Myocyte (in vitro differentiated cells): ENCODE measurements around the gene EPB41L3. TPM values are rescaled to one million over a fixed set of nuclear protein-coding genes. Genes with fewer than 3 reads are reported as not detected.

Source experiments
- DNase-seq: peaks from one replicate; pipeline ENCODE4 v3.0.0-alpha.2; 2012; ENCODE audit warnings: low read depth
- total RNA-seq: library from RNA; depleted of rRNA; stranded (reverse); fragments of >200 nt; gene quantifications from 2 replicates; pipeline ENCODE4 v1.2.3, GENCODE V29; 2014

Gene EPB41L3
- total RNA-seq, 1 donor from 2014 or later, result not detected

DNA sequence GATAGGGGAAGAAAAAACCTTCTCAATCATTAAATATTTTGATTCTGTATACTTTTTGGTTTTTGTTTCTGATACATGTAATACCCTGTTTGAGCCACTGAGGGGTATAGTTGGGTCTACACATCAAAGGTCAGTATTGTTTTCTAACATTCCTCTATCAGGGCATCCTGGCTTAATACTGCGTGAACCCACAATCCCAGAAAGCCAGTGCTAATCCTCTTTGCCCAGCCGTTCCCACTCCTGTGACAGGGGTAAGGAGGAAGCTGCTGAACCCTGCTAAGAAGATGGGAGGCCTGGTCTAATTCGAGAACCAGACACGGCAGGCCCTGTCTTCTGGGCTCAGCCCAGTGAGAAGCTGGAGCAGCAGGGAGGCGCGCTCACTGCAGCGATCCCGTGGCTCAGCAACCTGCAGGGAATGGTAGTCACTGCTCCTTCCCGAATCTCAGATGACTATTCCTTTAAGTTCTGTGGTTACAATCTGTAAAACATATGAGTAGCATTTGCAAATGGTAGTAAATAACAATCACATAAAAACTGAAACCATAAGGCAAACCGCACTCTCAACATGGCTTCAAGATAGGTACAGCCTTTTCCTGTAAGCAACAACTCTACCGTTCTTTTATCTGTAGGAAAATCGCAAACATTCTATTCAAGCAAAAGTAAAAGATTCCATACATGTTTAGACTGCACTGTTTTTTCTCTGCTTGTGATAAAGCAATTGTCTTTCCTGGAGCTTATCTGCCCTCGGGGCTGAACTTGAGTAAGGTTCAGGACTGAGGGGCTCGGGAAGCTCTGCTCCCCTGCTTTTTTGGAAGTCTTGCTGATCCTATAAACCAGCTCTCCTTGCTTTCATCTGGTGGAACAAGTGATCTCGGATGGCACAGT, 87.0 kb downstream of the EPB41L3 start:
- DNase-seq, result no peak

DNA sequence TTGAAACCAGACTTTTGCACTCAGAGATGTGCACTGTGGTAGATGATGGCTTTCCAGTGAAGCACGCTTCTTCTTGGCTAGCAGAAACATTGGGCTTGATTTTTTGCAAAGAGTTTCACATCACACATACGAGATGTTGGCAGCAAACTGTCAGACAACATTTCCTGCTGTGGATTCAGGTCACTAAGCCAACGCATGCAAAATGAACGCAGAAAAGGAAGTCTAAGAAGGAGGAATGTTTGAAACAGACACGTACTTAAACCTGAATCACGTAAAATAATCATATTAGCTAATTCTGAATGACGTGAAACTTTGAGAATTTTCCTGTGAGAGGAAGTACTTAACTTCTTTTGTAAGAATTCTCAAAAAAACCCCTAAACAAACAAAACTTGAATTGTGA, 88.1 kb downstream of the EPB41L3 start:
- no peak for DNase-seq

DNA sequence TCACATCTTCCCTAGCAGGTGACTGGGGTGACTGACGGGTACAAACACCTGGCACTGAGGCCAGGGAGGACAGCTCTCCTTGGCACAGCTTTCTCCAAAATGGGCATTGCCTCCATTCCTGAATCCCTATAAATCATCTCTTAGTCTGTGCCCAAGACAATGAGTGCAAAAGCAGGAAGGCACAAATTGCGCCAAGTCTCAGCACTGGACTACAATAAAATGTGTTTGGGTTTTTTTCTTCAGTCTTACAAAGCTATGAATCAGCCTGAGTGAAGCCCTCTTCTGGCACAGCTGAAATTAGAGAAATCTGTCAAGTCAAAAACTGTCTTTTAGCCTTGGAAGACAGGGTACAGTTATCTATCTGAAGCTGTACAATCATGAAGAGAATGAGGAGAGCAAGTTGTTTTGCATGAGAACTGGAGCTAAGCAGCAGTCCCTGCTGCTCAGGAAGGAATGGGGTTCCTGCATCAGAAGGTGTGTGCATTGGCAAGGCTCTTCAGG, 90.8 kb downstream of the EPB41L3 start:
- DNase-seq, result no peak

DNA sequence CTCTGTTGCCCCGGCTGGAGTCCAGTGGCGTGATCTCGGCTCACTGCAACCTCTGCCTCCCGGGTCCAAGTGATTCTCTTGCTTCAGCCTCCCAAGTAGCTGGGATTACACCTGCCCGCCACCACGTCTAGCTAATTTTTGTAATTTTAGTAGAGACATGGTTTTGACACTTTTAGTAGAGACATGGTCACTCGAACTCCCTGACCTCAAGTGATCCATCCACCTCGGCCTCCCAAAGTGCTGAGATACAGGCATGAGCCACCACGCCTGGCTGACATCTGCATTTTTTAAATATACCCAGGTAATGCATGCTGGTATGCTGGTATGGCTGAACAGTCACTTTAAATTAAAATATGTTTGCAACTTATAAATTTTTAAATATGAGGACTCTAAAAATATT, 91.9 kb downstream of the EPB41L3 start:
- DNase-seq, result no peak

DNA sequence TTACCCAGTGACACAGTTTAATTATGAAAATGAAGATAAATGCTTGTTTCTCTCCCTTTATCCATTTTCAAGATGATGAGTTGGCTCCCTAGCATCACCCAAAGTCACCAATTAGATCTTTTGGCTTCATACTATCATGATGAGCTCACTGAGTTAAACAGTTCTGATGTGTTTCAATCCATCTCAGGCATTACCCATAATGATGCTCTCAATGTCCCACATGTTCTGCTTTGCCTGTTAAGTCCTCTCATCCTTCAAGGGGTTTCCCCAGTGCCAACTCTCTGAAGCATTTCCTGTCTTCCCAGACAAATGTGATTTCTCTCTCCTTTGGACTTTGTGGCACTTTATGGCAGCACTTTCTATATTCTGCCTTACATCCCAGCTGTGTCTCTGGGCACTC, 92.6 kb downstream of the EPB41L3 start:
- DNase-seq, result no peak

DNA sequence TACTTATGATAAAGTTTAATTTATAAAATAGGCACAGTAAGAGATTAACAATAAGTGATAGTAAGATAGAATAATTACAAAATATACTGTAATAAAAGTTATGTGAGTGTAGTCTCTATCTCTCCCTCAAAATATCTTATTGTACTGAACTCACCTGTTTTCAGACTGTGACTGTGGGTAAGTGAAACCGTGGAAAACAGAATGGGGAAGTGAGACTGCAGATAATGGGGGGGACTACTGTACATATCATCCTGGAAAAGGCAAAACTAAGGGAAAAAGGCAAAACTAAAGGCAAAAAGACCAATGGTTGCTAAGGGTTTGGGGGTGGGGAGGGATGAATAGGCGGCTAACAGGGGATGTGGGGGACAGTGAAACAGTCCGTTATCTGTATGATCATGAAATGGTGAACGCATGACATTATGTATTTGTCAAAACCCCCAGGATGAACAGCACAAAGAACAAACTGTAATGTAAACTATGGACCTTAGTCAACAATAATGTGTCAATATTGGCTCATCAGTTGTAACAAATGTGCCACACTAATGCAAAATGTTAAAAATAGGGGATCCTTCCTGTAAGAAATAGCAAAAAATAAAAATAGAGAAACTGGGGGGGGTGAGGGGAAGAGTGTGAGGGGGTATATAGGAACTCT, 93.8 kb downstream of the EPB41L3 start:
- no peak for DNase-seq

DNA sequence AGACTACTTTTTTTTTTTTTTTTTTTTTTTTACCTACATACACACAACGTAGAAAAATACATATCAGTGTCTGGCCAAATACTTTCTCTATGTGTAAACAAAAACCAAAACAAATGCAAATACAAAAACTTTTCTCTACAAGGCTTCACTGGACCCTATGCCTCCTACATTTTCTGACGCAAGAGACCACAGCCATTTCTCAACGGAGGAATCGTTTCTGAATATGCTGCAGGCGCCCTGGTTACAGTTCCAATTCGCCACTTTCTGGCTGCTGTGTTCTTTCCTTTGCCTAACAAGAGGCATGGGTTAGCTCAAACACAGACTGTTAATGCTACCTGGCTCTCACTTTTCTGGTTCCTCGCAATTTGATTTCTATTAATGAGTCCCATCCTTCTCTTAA, 96.4 kb downstream of the EPB41L3 start:
- DNase-seq, result no peak

DNA sequence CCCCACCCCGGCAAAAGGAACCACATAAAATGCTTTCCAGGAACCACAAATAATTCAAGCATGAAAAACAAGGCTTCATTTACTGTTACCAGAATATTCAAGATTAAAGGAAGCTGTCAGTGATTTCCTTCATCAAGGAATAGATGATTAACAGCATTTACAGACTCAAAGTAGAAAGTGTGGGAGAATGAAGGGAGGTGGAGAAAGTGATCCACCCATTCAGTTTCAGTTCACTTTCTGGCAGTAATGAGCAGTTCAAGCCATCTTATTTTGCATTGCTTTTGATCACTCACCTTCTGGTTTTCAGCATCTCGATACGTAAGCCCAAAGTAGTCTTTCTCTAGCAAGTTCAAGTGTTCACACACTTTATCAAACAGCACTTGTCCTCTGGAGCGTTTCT, 99.0 kb downstream of the EPB41L3 start:
- DNase-seq, result no peak

DNA sequence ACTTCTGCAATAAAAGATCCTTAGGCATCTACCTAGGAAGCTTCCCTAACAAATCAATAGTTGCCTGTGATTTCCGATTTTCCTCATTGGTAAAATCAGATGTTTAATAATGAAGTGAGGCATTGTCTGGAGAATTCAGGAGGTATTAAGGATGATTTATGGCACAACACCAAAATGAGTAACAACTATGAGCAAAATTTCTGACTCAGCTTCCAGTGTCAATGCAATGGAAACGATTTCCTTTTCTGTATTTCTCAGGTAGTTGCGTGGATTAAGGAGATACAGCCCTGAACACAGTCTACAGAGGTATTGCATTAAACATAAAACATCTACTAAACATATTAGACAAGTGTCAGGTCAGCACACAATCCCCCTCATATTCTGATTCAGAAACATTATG, 99.5 kb downstream of the EPB41L3 start:
- no peak for DNase-seq

DNA sequence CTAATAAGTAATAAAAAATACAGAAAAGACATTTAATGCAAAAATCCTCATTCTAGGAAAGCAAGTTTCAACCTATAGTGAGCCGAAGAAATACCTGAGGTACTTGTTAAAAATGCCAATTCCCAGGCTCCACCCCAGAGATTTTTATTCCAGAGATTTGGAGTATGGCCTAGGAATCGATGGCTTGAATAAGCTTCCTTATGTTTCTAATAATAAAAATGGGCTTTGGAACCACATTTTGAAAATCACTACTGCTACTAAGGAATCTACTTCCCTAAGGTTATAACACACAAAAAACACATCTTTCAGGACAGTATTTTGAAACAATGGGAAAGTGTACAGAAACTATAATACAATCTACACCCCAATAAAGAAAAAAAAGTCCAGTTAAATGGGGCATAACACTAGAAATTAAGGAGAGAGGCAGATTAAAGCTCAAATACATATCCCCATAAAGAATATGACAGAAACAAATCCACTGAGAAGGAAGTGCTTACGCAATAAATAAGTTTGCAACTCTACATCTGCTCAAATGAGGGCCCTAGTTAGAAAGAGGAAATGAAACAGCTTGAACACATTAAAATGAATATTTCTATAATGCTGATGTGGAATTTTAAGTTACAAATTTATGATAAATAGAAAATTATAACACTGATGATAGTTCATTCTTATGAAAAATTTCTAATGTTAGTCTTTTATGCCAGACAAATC, 103.7 kb downstream of the EPB41L3 start:
- no peak for DNase-seq

DNA sequence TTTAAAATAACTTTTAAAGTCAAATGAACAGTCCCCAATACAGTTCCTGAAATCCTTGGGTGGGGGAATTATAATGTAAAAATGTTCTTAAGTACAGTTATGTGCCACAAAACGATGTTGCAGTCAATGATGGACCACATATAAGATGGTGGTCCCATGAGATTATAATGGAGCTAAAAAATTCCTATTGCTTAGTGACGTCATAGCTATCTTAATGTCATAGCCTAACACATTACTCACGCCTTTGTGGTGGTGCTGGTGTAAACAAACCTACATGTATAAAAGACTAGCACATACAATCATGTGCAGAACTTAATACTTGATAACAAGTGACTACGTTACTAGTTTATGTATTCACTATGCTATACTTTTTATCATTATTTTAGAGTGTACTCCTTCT, 109.4 kb downstream of the EPB41L3 start:
- DNase-seq, result no peak

DNA sequence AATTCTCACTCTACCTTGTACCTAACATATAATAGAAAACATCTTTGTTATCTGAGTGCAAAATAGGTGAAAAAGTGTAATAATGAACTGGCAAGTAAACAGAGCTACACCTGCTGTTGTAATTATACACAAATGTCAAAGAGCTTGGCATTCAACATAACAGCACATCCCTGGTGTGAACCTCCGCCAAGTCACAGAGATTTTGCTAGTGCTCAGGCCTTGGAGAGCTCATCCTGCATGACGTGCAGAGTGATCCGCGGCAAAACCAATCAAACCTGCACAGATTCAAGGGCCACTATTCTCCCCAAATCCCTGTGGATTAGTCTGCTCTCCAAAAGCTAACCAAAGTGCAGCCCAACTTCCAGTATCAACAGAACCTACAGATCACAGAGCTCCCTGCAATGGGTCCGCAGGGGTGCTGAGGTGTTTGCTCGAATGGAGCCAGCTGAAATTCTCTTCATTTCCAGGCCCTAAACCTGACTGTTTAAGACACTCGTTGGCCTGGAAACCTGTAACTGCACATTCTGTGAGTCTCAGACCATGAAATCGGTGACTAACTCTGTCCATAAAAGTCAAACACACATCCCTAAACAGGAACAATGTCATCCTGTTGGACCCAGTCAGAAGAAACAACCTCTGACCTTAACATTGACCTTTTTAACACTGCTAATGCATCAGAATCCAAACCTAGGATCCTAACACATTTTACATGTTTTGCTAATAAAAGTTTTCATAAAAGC, 111.8 kb downstream of the EPB41L3 start:
- no peak for DNase-seq

DNA sequence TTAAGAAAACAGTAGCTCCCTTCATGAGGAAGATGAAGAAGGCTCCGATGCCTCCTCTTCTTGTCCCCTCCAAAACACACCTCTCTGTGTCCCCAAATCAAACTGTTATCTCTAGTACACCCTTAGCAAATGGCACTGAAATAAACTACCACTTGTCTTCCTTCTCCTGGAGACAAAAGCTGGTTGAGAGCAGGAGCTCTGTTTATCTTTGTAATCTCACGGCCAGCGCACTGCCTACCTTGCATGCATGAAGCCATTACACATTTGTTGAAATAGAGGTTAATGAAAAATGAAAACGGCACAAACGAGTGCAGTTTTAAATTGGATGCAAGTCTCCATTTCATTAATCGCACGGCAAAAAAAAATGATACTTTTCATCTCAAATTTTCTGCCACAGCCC, 113.7 kb downstream of the EPB41L3 start:
- no peak for DNase-seq

DNA sequence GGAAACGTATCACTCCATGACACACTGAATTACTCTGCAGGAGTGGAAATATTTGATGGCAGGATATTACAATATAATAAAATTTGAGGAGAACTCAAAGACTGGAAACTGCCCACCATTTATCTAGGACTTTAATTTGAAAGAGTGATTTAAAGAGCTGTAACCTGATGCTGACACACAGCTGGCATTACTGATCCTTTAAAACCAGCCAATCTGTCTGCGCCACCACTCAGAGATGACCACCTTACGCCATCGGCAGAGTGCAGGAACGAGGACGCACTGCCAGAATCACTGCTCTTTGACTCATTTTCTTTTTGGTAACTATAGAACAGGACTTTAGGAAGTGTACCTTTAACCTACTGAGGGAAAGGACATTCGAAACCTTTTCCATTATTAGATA, 114.1 kb downstream of the EPB41L3 start:
- DNase-seq, result no peak

DNA sequence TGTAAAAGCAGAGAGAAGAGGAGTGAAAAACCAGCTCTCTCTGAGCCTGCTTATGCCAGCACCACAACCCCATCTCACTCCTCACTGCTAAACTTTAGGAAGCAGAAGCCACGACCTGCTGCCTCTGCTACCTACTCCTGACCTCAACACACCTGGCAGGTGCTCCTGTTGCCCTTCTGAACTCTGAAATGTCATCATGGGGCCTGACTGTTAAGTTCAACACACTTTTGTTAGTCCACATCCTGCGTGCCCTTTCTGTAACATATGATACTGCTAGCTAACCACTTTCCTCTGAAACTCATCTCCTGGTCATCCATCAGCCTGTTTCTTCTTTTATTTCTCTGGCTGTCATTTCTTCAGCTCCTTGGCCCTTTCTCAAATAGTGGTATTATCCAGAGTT, 118.1 kb downstream of the EPB41L3 start:
- no peak for DNase-seq

DNA sequence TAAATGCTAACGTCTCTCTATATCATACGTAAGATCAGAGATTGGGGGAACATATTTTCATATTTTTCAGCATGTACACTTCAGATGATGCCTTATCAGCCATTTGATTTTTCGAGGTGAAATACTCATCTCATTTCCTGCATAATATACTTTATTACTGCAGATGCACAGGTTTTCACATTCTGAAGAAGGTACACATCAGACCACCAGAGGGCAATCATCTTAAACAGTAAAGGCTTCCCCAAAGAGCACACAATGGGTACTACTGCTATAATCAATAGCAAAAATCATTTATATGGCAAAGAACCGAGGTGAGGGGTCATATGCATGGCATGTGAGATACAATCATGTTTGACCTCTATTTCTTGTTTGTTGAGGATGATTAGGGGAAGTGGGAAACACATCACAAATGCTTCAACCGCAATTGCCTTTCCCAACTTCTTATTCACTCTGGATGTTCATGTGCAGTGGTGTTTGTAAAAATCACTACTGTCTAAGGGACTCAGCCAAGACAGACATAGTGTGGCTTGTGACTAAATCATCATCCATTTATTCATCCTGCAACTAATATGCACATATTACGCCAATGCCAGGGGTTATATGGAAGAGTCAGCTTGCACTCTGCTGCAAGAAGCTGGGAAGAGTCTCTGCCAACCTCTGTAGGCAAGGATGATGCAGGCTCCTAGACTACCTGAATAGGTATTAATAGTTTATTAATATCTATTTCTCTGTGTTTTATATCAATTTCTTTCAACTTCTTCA, 118.7 kb downstream of the EPB41L3 start:
- no peak for DNase-seq

DNA sequence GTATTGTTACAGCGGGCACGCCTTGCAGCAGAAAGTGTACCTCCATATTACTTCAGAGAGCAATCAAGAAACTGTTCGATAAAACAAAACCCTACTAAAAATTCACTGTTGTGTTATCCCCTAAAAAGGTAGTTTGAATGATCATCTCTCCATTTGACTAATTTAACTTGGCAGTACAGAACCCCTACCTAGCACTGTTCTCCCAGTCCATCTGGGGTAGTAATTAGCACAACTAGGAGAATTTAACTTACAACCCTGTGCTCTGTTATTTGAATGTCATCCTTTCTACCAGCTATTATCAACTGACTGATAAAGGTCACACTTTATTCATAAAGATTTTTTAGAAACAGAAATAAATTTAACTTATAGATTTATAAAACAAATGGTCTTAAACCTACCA, 121.2 kb downstream of the EPB41L3 start:
- DNase-seq, result no peak

DNA sequence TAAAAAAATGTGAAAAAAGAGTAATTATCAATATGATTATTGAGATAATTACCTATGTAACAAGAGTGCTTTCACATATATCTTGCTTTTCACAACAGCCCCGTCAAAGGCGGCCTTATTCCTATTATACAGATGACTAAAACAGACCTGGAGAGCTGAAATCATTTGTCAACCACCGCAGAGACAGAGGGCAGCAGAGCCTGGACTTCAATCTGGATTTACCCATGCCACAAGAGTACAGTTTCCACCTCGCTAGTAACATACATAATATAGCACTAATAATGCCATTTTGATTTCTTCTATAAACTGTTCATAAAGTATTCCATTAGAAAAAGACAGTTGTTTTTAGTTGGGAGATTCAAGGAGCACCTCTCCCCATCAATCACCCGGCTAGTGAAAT, 121.8 kb downstream of the EPB41L3 start:
- DNase-seq, result no peak

DNA sequence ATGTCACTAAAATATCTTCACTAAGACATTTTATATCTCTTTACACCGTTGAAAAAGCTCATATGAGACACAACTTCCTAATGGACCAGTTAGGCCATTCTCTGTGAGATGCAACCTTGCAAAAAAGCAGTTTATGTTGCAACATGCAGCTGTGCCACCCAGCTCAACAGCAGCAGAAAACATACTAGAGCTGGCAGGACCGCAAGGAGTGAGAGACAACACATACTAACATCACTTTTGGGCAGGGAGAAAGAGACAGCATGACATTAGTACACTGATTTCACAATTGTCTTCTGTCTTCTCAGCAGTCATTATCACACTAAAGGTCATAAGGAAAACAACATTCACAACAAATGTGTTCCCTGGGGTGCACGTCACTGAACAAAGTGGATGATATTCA, 122.9 kb downstream of the EPB41L3 start:
- DNase-seq, result no peak

DNA sequence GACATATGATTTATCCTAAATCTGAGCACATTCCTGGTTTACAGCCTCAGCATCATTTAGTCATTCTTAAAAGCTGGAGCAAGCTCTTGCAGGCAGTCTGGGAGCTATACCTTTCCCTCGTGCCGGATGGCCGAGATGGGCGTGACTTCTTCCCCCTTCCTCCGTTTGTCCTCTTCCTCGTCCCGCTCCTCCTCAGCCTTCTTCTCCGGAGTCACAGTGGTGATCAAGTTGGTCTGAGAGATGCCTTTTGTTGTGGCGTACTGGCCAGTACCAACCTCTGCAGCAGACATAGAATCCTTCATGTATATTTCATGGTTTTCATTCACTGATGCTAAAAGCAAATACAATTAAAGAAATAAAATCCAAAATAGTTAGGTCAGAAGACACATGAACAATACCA, 124.2 kb downstream of the EPB41L3 start:
- no peak for DNase-seq

DNA sequence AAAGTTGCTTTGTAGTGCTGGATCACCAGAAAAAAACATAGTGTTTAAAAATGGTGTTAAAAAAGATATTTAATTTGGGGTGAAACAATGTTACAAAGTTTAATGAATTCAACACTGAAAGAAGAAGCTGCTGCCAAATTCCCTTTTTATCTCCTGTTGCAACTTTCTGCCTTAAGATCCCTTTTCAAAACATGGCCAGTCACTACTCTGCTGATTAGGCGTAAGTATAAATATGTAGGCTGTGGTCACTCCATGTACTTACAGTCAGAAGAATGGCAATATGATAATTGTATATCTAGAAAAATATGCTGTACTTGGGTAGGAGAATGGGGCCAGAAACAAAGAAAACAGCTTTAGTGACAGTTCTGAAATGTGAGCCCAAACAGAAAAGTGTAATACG, 124.8 kb downstream of the EPB41L3 start:
- DNase-seq, result no peak
